Mesenchymal stem cell (in vitro differentiated cells and primary cell): ENCODE measurements around the gene ACTN4.

Source experiments
- DNase-seq: peaks from one replicate; pipeline ENCODE4 v3.0.0-alpha.2; 2013
- H2AFZ ChIP-seq: one replicate; pipeline ENCODE4 v1.6.1; 2013; ENCODE audit warnings: low read depth, mild to moderate bottlenecking, control low read depth, inconsistent platforms, low read length, moderate library complexity
- H2AK5ac ChIP-seq: 2 replicates; pipeline ENCODE4 v1.6.1; 2013; ENCODE audit warnings: low read length, moderate library complexity, mild to moderate bottlenecking, inconsistent platforms; ENCODE audit not compliant: severe bottlenecking
- H2BK120ac ChIP-seq: one replicate; pipeline ENCODE4 v1.6.1; 2013; ENCODE audit warnings: low read depth, mild to moderate bottlenecking, inconsistent platforms, low read length, moderate library complexity
- H2BK12ac ChIP-seq, 2 experiments: one replicate each; pipeline ENCODE4 v1.6.1; 2013; ENCODE audit warnings: inconsistent platforms in 2 of 2, low read length in 2 of 2, mild to moderate bottlenecking in 2 of 2, moderate library complexity in 2 of 2, control low read depth in 1 of 2
- H2BK15ac ChIP-seq: one replicate; pipeline ENCODE4 v1.6.1; 2013; ENCODE audit warnings: mild to moderate bottlenecking, low read depth, inconsistent platforms; ENCODE audit not compliant: poor library complexity, severe bottlenecking
- H2BK5ac ChIP-seq: 2 replicates; pipeline ENCODE4 v1.6.1; 2013; ENCODE audit warnings: low read depth, mild to moderate bottlenecking, low read length, control low read depth, inconsistent platforms; ENCODE audit not compliant: poor library complexity, severe bottlenecking
- H3K14ac ChIP-seq, 2 experiments: one replicate each; pipeline ENCODE4 v1.6.1; 2013; ENCODE audit warnings: inconsistent platforms in 2 of 2, low read length in 2 of 2, control low read depth in 1 of 2, mild to moderate bottlenecking in 1 of 2, moderate library complexity in 1 of 2
- H3K18ac ChIP-seq, 2 experiments: one replicate each; pipeline ENCODE4 v1.6.1; 2013; ENCODE audit warnings: inconsistent platforms in 2 of 2, low read length in 2 of 2, control low read depth in 1 of 2, low read depth in 1 of 2, mild to moderate bottlenecking in 1 of 2
- H3K23ac ChIP-seq, 2 experiments: one replicate each; pipeline ENCODE4 v1.6.1; 2013; ENCODE audit warnings: inconsistent platforms in 2 of 2, low read length in 2 of 2, mild to moderate bottlenecking in 2 of 2, moderate library complexity in 2 of 2, control low read depth in 1 of 2
- H3K27ac ChIP-seq: 2 replicates; pipeline ENCODE4 v1.5.1; 2013; ENCODE audit warnings: mild to moderate bottlenecking, moderate library complexity, low read length, control low read depth, inconsistent platforms; ENCODE audit not compliant: poor library complexity, severe bottlenecking
- H3K27me3 ChIP-seq, 2 experiments: 2 replicates each; pipeline versions ENCODE4 v1.6.1 to v1.7.0; 2013; ENCODE audit warnings: low read length in 2 of 2, mild to moderate bottlenecking in 2 of 2, moderate library complexity in 2 of 2, control low read depth in 1 of 2, inconsistent platforms in 1 of 2; ENCODE audit not compliant: control insufficient read depth in 1 of 2, insufficient read depth in 1 of 2
- H3K36me3 ChIP-seq, 2 experiments: 2 replicates each; pipeline versions ENCODE4 v1.6.1 to v1.7.0; 2013; ENCODE audit warnings: low read length in 2 of 2, control low read depth in 1 of 2, inconsistent platforms in 1 of 2, low read depth in 1 of 2, mild to moderate bottlenecking in 1 of 2; ENCODE audit not compliant: insufficient read depth in 2 of 2, control insufficient read depth in 1 of 2
- H3K4ac ChIP-seq, 2 experiments: one replicate each; pipeline ENCODE4 v1.6.1; 2013; ENCODE audit warnings: inconsistent platforms in 2 of 2, low read length in 2 of 2, mild to moderate bottlenecking in 2 of 2, moderate library complexity in 2 of 2, control low read depth in 1 of 2, low read depth in 1 of 2
- H3K4me1 ChIP-seq: 2 replicates; pipeline ENCODE4 v1.6.1; 2013; ENCODE audit warnings: low read depth, low read length, control low read depth; ENCODE audit not compliant: control insufficient read depth, insufficient read depth
- H3K4me2 ChIP-seq: 2 replicates; pipeline ENCODE4 v1.6.1; 2013; ENCODE audit warnings: low read length, mild to moderate bottlenecking, inconsistent platforms; ENCODE audit not compliant: poor library complexity, severe bottlenecking
- H3K4me3 ChIP-seq, 2 experiments: 2 replicates each; pipeline versions ENCODE4 v1.5.1 to v1.7.0; 2013; ENCODE audit warnings: low read length in 2 of 2, mild to moderate bottlenecking in 2 of 2, control low read depth in 1 of 2, low read depth in 1 of 2; ENCODE audit not compliant: insufficient read depth in 1 of 2
- H3K79me1 ChIP-seq: replicated peaks from 2 replicates; pipeline ENCODE4 v1.6.1; 2013; ENCODE audit warnings: mild to moderate bottlenecking, control low read depth, low read length, inconsistent platforms; ENCODE audit not compliant: poor library complexity, severe bottlenecking
- H3K9ac ChIP-seq: 2 replicates; pipeline ENCODE4 v1.7.0; 2013; ENCODE audit warnings: mild to moderate bottlenecking, low read length, moderate library complexity
- H3K9me3 ChIP-seq: 2 replicates; pipeline ENCODE4 v1.7.0; 2013; ENCODE audit warnings: mild to moderate bottlenecking, low read length; ENCODE audit not compliant: control insufficient read depth
- H4K8ac ChIP-seq: one replicate; pipeline ENCODE4 v1.6.1; 2013; ENCODE audit warnings: inconsistent platforms, mild to moderate bottlenecking, low read length, moderate library complexity
- H4K91ac ChIP-seq: one replicate; pipeline ENCODE4 v1.6.1; 2013; ENCODE audit warnings: mild to moderate bottlenecking, low read length, inconsistent platforms
- WGBS: methylation state at CpG from one replicate; pipeline ENCODE4 v1.1.7; 2013; ENCODE audit warnings: mixed read lengths; 5-methylcytosine and 5-hydroxymethylcytosine counted together

The ACTN4 gene

DNA sequence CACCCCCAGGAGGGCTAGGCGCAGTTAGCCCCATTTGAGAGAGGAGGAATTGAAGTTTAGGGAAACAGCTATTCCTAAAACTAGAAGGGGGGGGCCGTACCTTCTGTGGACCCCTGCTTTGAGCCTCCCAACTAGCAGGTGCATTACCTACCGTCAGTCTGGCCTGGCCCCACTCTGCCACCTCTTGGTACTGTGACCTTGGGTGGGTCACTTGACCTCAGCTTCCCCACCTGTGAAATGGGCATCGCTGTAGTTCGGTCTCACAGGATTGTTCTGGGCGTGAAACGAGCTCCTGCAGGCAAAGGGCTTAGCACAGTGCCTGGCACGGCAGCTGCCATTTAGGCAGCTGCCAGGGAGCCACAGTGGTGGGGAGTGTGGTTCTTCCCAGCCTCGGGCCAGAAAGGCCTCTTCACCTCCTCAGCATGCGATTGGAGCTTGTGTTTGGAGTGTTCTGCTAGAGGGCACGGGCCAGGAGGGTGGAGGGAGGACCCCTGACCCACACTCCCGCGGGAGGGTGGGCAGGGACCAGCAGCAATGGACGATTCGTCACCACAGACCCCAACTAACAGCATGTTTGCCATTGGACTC, 64.8 kb downstream of the ACTN4 start:
- Histone ChIP-seq H2BK15ac (peak overlapping the region; percentile 0), H4K91ac (peak overlapping the region; percentile 37), H2BK5ac (no peak overlapping the region), H2BK12ac (peak overlapping the region in 1 of 2 experiments; percentile 8), H2BK120ac (no peak overlapping the region), H2AFZ (no peak overlapping the region), H3K27ac (peak overlapping the region; percentile 80), H3K4ac (no peak overlapping the region), H3K14ac (no peak overlapping the region), H2AK5ac (peak overlapping the region; percentile 49), H3K23ac (no peak overlapping the region), H3K4me1 (peaks cover 63% of the 10 kb centered on the region), H3K18ac (no peak overlapping the region), H3K79me1 (peaks cover 8% of the 10 kb centered on the region), H3K4me3 (no peak overlapping the region), H3K36me3 (peaks cover 87 to 90% of the 10 kb centered on the region in 2 experiments), H3K4me2 (no peak overlapping the region), H4K8ac (no peak overlapping the region), H3K9me3 (no peaks in the 10 kb centered on the region), H3K9ac (peak overlapping the region; percentile 35), H3K27me3 (no peaks in the 10 kb centered on the region)
- WGBS = 89% methylated on average over 9 of the region's 15 CpGs
- DNase-seq = no peak

DNA sequence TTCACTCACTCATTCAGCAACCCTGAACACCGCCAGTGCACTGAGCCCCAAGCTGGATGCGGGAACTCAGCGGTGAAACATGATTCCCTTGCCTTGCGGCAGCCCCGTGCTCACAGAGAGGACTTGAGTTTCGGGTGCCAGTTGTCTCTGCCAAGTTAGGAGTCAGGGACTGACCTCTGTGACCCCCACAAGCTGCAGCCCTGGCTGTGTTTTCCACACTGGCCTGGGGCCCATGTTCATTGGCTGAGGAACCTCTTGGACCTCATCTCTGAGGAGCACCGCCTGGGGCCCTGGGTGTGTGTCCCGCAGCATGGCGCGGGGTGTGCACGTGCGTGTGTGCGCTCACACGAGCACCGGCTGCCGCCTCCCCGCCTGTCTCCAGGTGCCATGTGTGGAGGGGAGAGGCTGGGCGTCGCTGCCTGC, 65.8 kb downstream of the ACTN4 start:
- no peak overlapping the region for H3K4me3 ChIP-seq
- H2BK120ac ChIP-seq = no peak overlapping the region
- no peak overlapping the region for H4K91ac ChIP-seq
- H2BK12ac ChIP-seq = no peak overlapping the region
- no peak overlapping the region for H4K8ac ChIP-seq
- no peak for DNase-seq
- H3K36me3 ChIP-seq = peaks cover 86 to 90% of the 10 kb centered on the region in 2 experiments
- WGBS = 96% methylated on average over 19 of the region's 19 CpGs
- H2BK15ac ChIP-seq = no peak overlapping the region
- H2AFZ ChIP-seq = no peak overlapping the region
- no peaks in the 10 kb centered on the region for H3K9me3 ChIP-seq
- H3K27ac ChIP-seq = no peak overlapping the region
- H3K18ac ChIP-seq = no peak overlapping the region
- H3K23ac ChIP-seq = no peak overlapping the region
- peak overlapping the region; percentile 27 for H2AK5ac ChIP-seq
- H2BK5ac ChIP-seq = no peak overlapping the region
- H3K9ac ChIP-seq = no peak overlapping the region
- H3K4me2 ChIP-seq = no peak overlapping the region
- no peaks in the 10 kb centered on the region for H3K27me3 ChIP-seq
- peaks cover 8% of the 10 kb centered on the region for H3K79me1 ChIP-seq
- H3K14ac ChIP-seq = peak overlapping the region in 1 of 2 experiments; percentile 29
- no peak overlapping the region for H3K4ac ChIP-seq
- peaks cover 55% of the 10 kb centered on the region for H3K4me1 ChIP-seq

DNA sequence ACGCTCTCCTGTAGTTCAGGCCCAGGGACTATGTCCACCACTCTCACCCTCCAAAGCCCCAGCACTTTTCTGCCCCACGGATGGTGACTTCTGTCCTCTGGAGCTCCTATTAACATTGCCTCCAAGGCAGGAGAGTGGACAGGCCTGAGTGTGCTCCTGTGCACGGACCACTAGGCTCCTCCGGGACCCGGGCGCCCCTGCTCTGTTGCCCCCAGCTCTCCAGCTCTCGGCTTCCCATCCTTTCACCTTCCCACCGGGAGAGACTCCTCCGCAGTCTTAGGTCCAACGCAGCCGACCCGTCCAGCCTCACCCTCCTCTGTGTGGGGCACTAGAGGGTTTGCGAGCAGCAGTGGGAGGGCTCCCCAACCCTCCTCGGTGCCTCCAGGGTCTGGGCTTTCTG, 66.4 kb downstream of the ACTN4 start:
- no peak overlapping the region for H2BK5ac ChIP-seq
- H3K79me1 ChIP-seq = peaks cover 5% of the 10 kb centered on the region
- no peak overlapping the region for H2BK120ac ChIP-seq
- no peak overlapping the region for H2BK12ac ChIP-seq
- no peak overlapping the region for H3K23ac ChIP-seq
- peaks cover 55% of the 10 kb centered on the region for H3K4me1 ChIP-seq
- H4K91ac ChIP-seq = no peak overlapping the region
- H3K4ac ChIP-seq = no peak overlapping the region
- WGBS = 92% methylated on average over 14 of the region's 14 CpGs
- no peak overlapping the region for H2AFZ ChIP-seq
- no peak overlapping the region for H3K14ac ChIP-seq
- H3K9ac ChIP-seq = no peak overlapping the region
- H2AK5ac ChIP-seq = peak overlapping the region; percentile 16
- no peak overlapping the region for H3K27ac ChIP-seq
- no peak overlapping the region for H3K18ac ChIP-seq
- no peaks in the 10 kb centered on the region for H3K9me3 ChIP-seq
- no peak overlapping the region for H3K4me3 ChIP-seq
- H3K36me3 ChIP-seq = peaks cover 86 to 90% of the 10 kb centered on the region in 2 experiments
- DNase-seq = no peak
- H3K4me2 ChIP-seq = no peak overlapping the region
- no peak overlapping the region for H4K8ac ChIP-seq
- no peak overlapping the region for H2BK15ac ChIP-seq
- no peaks in the 10 kb centered on the region for H3K27me3 ChIP-seq

DNA sequence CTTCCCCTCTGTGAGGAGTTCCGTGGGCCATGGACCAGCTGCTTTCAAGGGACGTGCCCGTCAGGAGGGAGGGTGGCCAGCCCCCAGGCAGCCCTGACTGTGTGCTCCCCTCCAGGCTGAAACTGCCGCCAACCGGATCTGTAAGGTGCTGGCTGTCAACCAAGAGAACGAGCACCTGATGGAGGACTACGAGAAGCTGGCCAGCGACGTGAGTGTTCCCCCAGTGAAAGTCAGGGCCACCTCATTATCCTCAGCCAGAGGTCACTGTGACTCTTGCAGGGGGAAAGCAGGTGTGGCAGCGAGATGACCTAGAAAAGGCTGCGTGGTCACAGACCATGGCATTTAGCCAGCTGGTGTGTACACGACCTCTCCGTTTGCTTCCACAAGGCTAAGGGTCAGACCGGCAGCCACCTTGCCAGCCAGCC, 66.9 kb downstream of the ACTN4 start:
- Histone ChIP-seq H3K4me1 (peaks cover 57% of the 10 kb centered on the region), H3K9me3 (no peaks in the 10 kb centered on the region), H3K36me3 (peaks cover 86 to 89% of the 10 kb centered on the region in 2 experiments), H3K23ac (no peak overlapping the region), H3K4ac (no peak overlapping the region), H2BK120ac (no peak overlapping the region), H3K4me3 (no peak overlapping the region), H2BK5ac (no peak overlapping the region), H3K27ac (no peak overlapping the region), H4K91ac (no peak overlapping the region), H3K27me3 (no peaks in the 10 kb centered on the region), H3K4me2 (no peak overlapping the region), H4K8ac (no peak overlapping the region), H3K79me1 (peaks cover 5% of the 10 kb centered on the region), H2BK12ac (peak overlapping the region in 1 of 2 experiments; percentile 24), H3K18ac (no peak overlapping the region), H2BK15ac (no peak overlapping the region), H3K9ac (no peak overlapping the region), H2AK5ac (no peak overlapping the region), H2AFZ (no peak overlapping the region), H3K14ac (no peak overlapping the region)
- 96% methylated on average over 14 of the region's 14 CpGs for WGBS
- DNase-seq = no peak
